HUDEP-2 (cell line): ENCODE results near the gene PRMT1.

Source experiments
- DNase-seq, 76 experiments: peaks; one replicate each; lab custom pipeline; 2025; ENCODE audit not compliant: unreplicated experiment in 76 of 76; lab: John Stamatoyannopoulos, UW

The PRMT1 gene

GRCh38 chr19:49666120-49666444 is 11.0 kb upstream of the PRMT1 start:
- peak in 2 of 76 experiments; percentile 64 to 65 for DNase-seq

GRCh38 chr19:49667473-49667872 is 9.6 kb upstream of the PRMT1 start:
- DNase-seq, result no peak

GRCh38 chr19:49669516-49669915 is 7.6 kb upstream of the PRMT1 start:
- peak in 3 of 76 experiments; percentile 11 to 31 (median 23) for DNase-seq

- DNase-seq, result peak in 61 of 76 experiments; percentile 15 to 83 (median 59)
Observed at GRCh38 chr19:49672131-49672919, 4.7 kb upstream of the PRMT1 start.

- DNase-seq, result peak in 68 of 76 experiments; percentile 60 to 100 (median 91)
Observed at GRCh38 chr19:49676136-49676783, 811 bp upstream of the PRMT1 start.

- peak; percentile 99 to 100 (median 100) for DNase-seq
Observed at GRCh38 chr19:49676784-49677230, 264 bp upstream of the PRMT1 start.

- DNase-seq, result peak in 64 of 76 experiments; percentile 9 to 83 (median 66)
Observed at GRCh38 chr19:49677901-49678674, 1.0 kb downstream of the PRMT1 start.

- DNase-seq, result no peak
Observed at GRCh38 chr19:49678985-49679770, 2.1 kb downstream of the PRMT1 start.

GRCh38 chr19:49679771-49680413 is 2.8 kb downstream of the PRMT1 start:
- DNase-seq, result no peak

GRCh38 chr19:49680421-49681351 is 3.6 kb downstream of the PRMT1 start:
- peak in 72 of 76 experiments; percentile 57 to 97 (median 88) for DNase-seq

- DNase-seq, result no peak
Observed at GRCh38 chr19:49681830-49682229, 4.8 kb downstream of the PRMT1 start.

- no peak for DNase-seq
Observed at GRCh38 chr19:49682274-49682673, 5.2 kb downstream of the PRMT1 start.

GRCh38 chr19:49683814-49684250 is 6.8 kb downstream of the PRMT1 start:
- DNase-seq, result no peak

GRCh38 chr19:49684251-49684982 is 7.3 kb downstream of the PRMT1 start:
- DNase-seq, result peak in 24 of 76 experiments; percentile 15 to 44 (median 28)

- no peak for DNase-seq
Observed at GRCh38 chr19:49684983-49685553, 8.0 kb downstream of the PRMT1 start.

- DNase-seq, result no peak
Observed at GRCh38 chr19:49685845-49686332, 8.8 kb downstream of the PRMT1 start.

GRCh38 chr19:49686503-49687088 is 9.5 kb downstream of the PRMT1 start:
- no peak for DNase-seq
